WTC11 (cell line): ENCODE results near the gene ARHGAP26.

Experiments used
- FOXJ3 ChIP-seq: sonication (generic); formaldehyde crosslinking; IDR thresholded peaks from 2 replicates; pipeline ENCODE4 v1.9.0; 2021; ENCODE audit warnings: missing genetic modification reagents, mild to moderate bottlenecking, borderline replicate concordance
- GABPB1 ChIP-seq: sonication (generic); formaldehyde crosslinking; IDR thresholded peaks from 2 replicates; pipeline ENCODE4 v1.8.1; 2023; ENCODE audit warnings: mild to moderate bottlenecking, missing genetic modification reagents
- NFYB ChIP-seq: sonication (generic); formaldehyde crosslinking; conservative IDR thresholded peaks from 2 replicates; pipeline ENCODE4 v1.8.0; 2022; ENCODE audit warnings: low read depth, missing genetic modification reagents
- TCF7 ChIP-seq: sonication (generic); formaldehyde crosslinking; IDR thresholded peaks from 2 replicates; pipeline ENCODE4 v1.8.0; 2022; ENCODE audit warnings: mild to moderate bottlenecking, low read depth, missing genetic modification reagents, moderate library complexity
- TEAD4 ChIP-seq: sonication (generic); formaldehyde crosslinking; IDR thresholded peaks from 2 replicates; pipeline ENCODE4 v1.8.0; 2022; ENCODE audit warnings: mild to moderate bottlenecking, missing genetic modification reagents
- TP53 ChIP-seq: sonication (generic); formaldehyde crosslinking; IDR thresholded peaks from 2 replicates; pipeline ENCODE4 v1.8.1; 2023; ENCODE audit warnings: mild to moderate bottlenecking, missing genetic modification reagents
- TF ChIP-seq, protein P1 (sequence below): sonication (generic); formaldehyde crosslinking; IDR thresholded peaks from 2 replicates; pipeline ENCODE4 v1.8.0; 2023; ENCODE audit warnings: mild to moderate bottlenecking, missing genetic modification reagents
- TF ChIP-seq, protein P2 (sequence below): fragments of 200-600 bp; IDR thresholded peaks from 2 replicates; pipeline ENCODE4 v1.8.0; 2022; ENCODE audit warnings: antibody characterized with exemption
- TF ChIP-seq, protein P3 (sequence below): sonication (generic); formaldehyde crosslinking; IDR thresholded peaks from 2 replicates; pipeline ENCODE4 v1.8.1; 2023; ENCODE audit warnings: mild to moderate bottlenecking, moderate library complexity, missing genetic modification reagents
- TF ChIP-seq, protein P4 (sequence below): sonication (generic); formaldehyde crosslinking; IDR thresholded peaks from 2 replicates; pipeline ENCODE4 v1.8.1; 2022; ENCODE audit warnings: mild to moderate bottlenecking, missing genetic modification reagents, moderate library complexity, borderline replicate concordance
- TF ChIP-seq, protein P5 (sequence below): sonication (generic); formaldehyde crosslinking; IDR thresholded peaks from 2 replicates; pipeline ENCODE4 v1.8.0; 2022; ENCODE audit warnings: mild to moderate bottlenecking, missing genetic modification reagents
- TF ChIP-seq, protein P6 (sequence below): sonication (generic); formaldehyde crosslinking; IDR thresholded peaks from 2 replicates; pipeline ENCODE4 v1.8.1; 2022; ENCODE audit warnings: missing genetic modification reagents, borderline replicate concordance
- TF ChIP-seq, protein P7 (sequence below): sonication (generic); formaldehyde crosslinking; IDR thresholded peaks from 2 replicates; pipeline ENCODE4 v1.8.1; 2022; ENCODE audit warnings: low read depth, missing genetic modification reagents, borderline replicate concordance

DNA sequence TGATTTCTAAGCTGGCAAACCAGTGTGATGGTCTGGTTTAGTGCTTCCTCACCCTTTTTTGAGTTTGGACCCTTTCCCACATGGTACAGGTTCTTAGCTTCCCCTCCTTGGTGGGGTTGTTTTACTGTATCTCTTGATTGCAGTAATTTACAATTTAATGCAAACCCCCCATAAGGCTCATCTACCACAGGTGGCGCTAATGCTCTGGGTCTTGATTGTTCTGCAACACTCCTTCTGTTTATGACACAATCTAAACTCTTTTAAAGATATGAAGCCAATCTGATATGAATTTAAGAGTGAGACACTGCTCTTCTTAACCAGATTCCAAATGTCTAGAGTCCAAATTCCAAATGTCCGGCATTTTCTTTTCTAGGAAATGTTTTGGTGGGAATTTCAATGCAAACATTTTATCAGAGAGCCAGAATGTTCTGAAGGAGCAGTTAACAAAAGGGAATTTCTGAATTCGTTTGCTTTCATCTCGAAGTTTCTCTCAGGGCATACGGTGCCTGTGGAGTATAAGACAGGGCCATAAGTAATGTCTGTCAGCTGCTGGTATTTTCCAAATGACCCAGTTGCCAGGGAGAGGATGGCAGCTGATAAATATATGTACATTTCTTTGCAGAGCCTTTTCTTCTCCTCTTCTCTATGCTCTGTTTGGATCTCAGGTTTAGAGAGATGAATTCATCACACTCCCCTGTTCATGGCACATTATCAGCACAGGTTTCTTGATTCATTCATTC is 246.8 kb downstream of the ARHGAP26 start:
- TF ChIP-seq, protein P1, sequence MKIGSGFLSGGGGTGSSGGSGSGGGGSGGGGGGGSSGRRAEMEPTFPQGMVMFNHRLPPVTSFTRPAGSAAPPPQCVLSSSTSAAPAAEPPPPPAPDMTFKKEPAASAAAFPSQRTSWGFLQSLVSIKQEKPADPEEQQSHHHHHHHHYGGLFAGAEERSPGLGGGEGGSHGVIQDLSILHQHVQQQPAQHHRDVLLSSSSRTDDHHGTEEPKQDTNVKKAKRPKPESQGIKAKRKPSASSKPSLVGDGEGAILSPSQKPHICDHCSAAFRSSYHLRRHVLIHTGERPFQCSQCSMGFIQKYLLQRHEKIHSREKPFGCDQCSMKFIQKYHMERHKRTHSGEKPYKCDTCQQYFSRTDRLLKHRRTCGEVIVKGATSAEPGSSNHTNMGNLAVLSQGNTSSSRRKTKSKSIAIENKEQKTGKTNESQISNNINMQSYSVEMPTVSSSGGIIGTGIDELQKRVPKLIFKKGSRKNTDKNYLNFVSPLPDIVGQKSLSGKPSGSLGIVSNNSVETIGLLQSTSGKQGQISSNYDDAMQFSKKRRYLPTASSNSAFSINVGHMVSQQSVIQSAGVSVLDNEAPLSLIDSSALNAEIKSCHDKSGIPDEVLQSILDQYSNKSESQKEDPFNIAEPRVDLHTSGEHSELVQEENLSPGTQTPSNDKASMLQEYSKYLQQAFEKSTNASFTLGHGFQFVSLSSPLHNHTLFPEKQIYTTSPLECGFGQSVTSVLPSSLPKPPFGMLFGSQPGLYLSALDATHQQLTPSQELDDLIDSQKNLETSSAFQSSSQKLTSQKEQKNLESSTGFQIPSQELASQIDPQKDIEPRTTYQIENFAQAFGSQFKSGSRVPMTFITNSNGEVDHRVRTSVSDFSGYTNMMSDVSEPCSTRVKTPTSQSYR (CRISPR knock-in tag) = no peak
- TF ChIP-seq, protein P2, sequence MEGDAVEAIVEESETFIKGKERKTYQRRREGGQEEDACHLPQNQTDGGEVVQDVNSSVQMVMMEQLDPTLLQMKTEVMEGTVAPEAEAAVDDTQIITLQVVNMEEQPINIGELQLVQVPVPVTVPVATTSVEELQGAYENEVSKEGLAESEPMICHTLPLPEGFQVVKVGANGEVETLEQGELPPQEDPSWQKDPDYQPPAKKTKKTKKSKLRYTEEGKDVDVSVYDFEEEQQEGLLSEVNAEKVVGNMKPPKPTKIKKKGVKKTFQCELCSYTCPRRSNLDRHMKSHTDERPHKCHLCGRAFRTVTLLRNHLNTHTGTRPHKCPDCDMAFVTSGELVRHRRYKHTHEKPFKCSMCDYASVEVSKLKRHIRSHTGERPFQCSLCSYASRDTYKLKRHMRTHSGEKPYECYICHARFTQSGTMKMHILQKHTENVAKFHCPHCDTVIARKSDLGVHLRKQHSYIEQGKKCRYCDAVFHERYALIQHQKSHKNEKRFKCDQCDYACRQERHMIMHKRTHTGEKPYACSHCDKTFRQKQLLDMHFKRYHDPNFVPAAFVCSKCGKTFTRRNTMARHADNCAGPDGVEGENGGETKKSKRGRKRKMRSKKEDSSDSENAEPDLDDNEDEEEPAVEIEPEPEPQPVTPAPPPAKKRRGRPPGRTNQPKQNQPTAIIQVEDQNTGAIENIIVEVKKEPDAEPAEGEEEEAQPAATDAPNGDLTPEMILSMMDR = peak; percentile 34; the same call in 1 of the 2 replicates
- no peak for TF ChIP-seq TEAD4 (CRISPR knock-in tag)
- no peak for TF ChIP-seq GABPB1
- TF ChIP-seq, protein P3, sequence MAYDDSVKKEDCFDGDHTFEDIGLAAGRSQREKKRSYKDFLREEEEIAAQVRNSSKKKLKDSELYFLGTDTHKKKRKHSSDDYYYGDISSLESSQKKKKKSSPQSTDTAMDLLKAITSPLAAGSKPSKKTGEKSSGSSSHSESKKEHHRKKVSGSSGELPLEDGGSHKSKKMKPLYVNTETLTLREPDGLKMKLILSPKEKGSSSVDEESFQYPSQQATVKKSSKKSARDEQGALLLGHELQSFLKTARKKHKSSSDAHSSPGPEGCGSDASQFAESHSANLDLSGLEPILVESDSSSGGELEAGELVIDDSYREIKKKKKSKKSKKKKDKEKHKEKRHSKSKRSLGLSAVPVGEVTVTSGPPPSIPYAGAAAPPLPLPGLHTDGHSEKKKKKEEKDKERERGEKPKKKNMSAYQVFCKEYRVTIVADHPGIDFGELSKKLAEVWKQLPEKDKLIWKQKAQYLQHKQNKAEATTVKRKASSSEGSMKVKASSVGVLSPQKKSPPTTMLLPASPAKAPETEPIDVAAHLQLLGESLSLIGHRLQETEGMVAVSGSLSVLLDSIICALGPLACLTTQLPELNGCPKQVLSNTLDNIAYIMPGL (CRISPR knock-in tag) = no peak
- no peak for TF ChIP-seq TP53 (CRISPR knock-in tag)
- TF ChIP-seq NFYB (CRISPR knock-in tag) = no peak
- no peak for TF ChIP-seq TCF7
- TF ChIP-seq, protein P4, sequence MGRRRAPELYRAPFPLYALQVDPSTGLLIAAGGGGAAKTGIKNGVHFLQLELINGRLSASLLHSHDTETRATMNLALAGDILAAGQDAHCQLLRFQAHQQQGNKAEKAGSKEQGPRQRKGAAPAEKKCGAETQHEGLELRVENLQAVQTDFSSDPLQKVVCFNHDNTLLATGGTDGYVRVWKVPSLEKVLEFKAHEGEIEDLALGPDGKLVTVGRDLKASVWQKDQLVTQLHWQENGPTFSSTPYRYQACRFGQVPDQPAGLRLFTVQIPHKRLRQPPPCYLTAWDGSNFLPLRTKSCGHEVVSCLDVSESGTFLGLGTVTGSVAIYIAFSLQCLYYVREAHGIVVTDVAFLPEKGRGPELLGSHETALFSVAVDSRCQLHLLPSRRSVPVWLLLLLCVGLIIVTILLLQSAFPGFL (CRISPR knock-in tag) = no peak
- no peak for TF ChIP-seq FOXJ3
- TF ChIP-seq, protein P5, sequence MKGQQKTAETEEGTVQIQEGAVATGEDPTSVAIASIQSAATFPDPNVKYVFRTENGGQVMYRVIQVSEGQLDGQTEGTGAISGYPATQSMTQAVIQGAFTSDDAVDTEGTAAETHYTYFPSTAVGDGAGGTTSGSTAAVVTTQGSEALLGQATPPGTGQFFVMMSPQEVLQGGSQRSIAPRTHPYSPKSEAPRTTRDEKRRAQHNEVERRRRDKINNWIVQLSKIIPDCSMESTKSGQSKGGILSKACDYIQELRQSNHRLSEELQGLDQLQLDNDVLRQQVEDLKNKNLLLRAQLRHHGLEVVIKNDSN (CRISPR knock-in tag) = no peak
- TF ChIP-seq, protein P6, sequence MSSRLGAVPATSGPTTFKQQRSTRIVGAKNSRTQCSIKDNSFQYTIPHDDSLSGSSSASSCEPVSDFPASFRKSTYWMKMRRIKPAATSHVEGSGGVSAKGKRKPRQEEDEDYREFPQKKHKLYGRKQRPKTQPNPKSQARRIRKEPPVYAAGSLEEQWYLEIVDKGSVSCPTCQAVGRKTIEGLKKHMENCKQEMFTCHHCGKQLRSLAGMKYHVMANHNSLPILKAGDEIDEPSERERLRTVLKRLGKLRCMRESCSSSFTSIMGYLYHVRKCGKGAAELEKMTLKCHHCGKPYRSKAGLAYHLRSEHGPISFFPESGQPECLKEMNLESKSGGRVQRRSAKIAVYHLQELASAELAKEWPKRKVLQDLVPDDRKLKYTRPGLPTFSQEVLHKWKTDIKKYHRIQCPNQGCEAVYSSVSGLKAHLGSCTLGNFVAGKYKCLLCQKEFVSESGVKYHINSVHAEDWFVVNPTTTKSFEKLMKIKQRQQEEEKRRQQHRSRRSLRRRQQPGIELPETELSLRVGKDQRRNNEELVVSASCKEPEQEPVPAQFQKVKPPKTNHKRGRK (CRISPR knock-in tag) = no peak
- TF ChIP-seq, protein P7, sequence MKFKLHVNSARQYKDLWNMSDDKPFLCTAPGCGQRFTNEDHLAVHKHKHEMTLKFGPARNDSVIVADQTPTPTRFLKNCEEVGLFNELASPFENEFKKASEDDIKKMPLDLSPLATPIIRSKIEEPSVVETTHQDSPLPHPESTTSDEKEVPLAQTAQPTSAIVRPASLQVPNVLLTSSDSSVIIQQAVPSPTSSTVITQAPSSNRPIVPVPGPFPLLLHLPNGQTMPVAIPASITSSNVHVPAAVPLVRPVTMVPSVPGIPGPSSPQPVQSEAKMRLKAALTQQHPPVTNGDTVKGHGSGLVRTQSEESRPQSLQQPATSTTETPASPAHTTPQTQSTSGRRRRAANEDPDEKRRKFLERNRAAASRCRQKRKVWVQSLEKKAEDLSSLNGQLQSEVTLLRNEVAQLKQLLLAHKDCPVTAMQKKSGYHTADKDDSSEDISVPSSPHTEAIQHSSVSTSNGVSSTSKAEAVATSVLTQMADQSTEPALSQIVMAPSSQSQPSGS (CRISPR knock-in tag) = no peak
